HEK293 (cell line): ENCODE data around the gene SLC6A6.
A peak's percentile ranks its signal among the peaks of the same experiment; 100 is the strongest.

Experiments used
- CTCF ChIA-PET: fragments of 350-600 bp; formaldehyde crosslinking; extraction: SDS; loops from one replicate; lab custom pipeline; 2021; ENCODE audit warnings: antibody characterized with exemption; lab: Yijun Ruan, JAX
- POLR2A ChIA-PET: fragments of 300-600 bp; formaldehyde crosslinking; extraction: SDS; loops from one replicate; lab custom pipeline; 2020; ENCODE audit warnings: antibody characterized with exemption, inconsistent platforms; lab: Yijun Ruan, JAX
- H3K27ac ChIP-seq: fragments of 200-500 bp; sonication (Bioruptor generic); 2 replicates; pipeline ENCODE4 v1.5.1; 2014; ENCODE audit warnings: low read depth, low read length, control low read depth, inconsistent platforms; ENCODE audit errors: extremely low read depth
- H3K36me3 ChIP-seq, 2 experiments: fragments of 200-500 bp in 1 of 2; sonication (Bioruptor generic) in 1 of 2; 1 replicate in 1 of 2; 2 replicates in 1 of 2; pipeline ENCODE4 v1.5.1; 2014 to 2017; ENCODE audit warnings: inconsistent platforms in 2 of 2, low read length in 2 of 2; ENCODE audit not compliant: control insufficient read depth in 2 of 2, insufficient read depth in 1 of 2
- H3K4me1 ChIP-seq: fragments of 200-500 bp; sonication (Bioruptor generic); 2 replicates; pipeline ENCODE4 v1.5.1; 2014; ENCODE audit warnings: mild to moderate bottlenecking, low read length, inconsistent platforms; ENCODE audit not compliant: control insufficient read depth, insufficient read depth
- H3K4me3 ChIP-seq: 2 replicates; pipeline ENCODE4 v1.5.1; 2011; ENCODE audit warnings: low read depth, mild to moderate bottlenecking, control low read depth, low read length, moderate library complexity
- H3K9me3 ChIP-seq: fragments of 200-500 bp; sonication (Bioruptor generic); 2 replicates; pipeline ENCODE4 v1.5.1; 2014; ENCODE audit warnings: low read depth, low read length, inconsistent platforms; ENCODE audit not compliant: control insufficient read depth, insufficient read depth
- AEBP2 ChIP-seq: fragments of 450-650 bp; formaldehyde crosslinking; IDR thresholded peaks from 2 replicates; pipeline ENCODE4 v1.5.1; 2016; ENCODE audit warnings: missing biosample characterization, missing genetic modification characterization, borderline replicate concordance
- BCL6B ChIP-seq: fragments of 450-650 bp; formaldehyde crosslinking; IDR thresholded peaks from 2 replicates; pipeline ENCODE4 v1.5.1; 2017; ENCODE audit warnings: missing biosample characterization, missing genetic modification characterization
- MYNN ChIP-seq: fragments of 450-650 bp; formaldehyde crosslinking; IDR thresholded peaks from 2 replicates; pipeline ENCODE4 v1.5.1; 2016; ENCODE audit warnings: missing biosample characterization, missing genetic modification characterization, borderline replicate concordance
- OSR2 ChIP-seq: fragments of 450-650 bp; formaldehyde crosslinking; IDR thresholded peaks from 2 replicates; pipeline ENCODE4 v1.5.1; 2016; ENCODE audit warnings: missing biosample characterization, missing genetic modification characterization
- PATZ1 ChIP-seq: fragments of 450-650 bp; formaldehyde crosslinking; IDR thresholded peaks from 2 replicates; pipeline ENCODE4 v1.5.1; 2016; ENCODE audit warnings: missing biosample characterization, missing genetic modification characterization
- PRDM4 ChIP-seq: fragments of 450-650 bp; formaldehyde crosslinking; IDR thresholded peaks from 2 replicates; pipeline ENCODE4 v1.5.1; 2017; ENCODE audit warnings: missing biosample characterization, missing genetic modification characterization
- SP2 ChIP-seq: fragments of 450-650 bp; formaldehyde crosslinking; IDR thresholded peaks from 2 replicates; pipeline ENCODE4 v1.5.1; 2016; ENCODE audit warnings: missing biosample characterization, missing genetic modification characterization
- TCF7L2 ChIP-seq: IDR thresholded peaks from 2 replicates; pipeline ENCODE4 v1.6.1; 2011; ENCODE audit warnings: low read depth, mild to moderate bottlenecking, inconsistent platforms, low read length, moderate library complexity, borderline replicate concordance
- ZBTB17 ChIP-seq: fragments of 450-650 bp; formaldehyde crosslinking; IDR thresholded peaks from 2 replicates; pipeline ENCODE4 v1.5.1; 2016; ENCODE audit warnings: missing biosample characterization, missing genetic modification characterization
- ZFHX2 ChIP-seq: fragments of 450-650 bp; formaldehyde crosslinking; conservative IDR thresholded peaks from 2 replicates; pipeline ENCODE4 v1.5.1; 2016; ENCODE audit warnings: missing biosample characterization, missing genetic modification characterization
- ZFP3 ChIP-seq: fragments of 450-650 bp; formaldehyde crosslinking; IDR thresholded peaks from 2 replicates; pipeline ENCODE4 v1.5.1; 2016; ENCODE audit warnings: low read depth, missing biosample characterization, missing genetic modification characterization
- ZIC2 ChIP-seq: fragments of 450-650 bp; formaldehyde crosslinking; IDR thresholded peaks from 2 replicates; pipeline ENCODE4 v1.5.1; 2016; ENCODE audit warnings: missing biosample characterization, missing genetic modification characterization
- ZNF114 ChIP-seq: fragments of 450-650 bp; formaldehyde crosslinking; IDR thresholded peaks from 2 replicates; pipeline ENCODE4 v1.5.0; 2017; ENCODE audit warnings: missing biosample characterization, missing genetic modification characterization
- ZNF214 ChIP-seq: fragments of 450-650 bp; formaldehyde crosslinking; IDR thresholded peaks from 2 replicates; pipeline ENCODE4 v1.5.1; 2017; ENCODE audit warnings: missing biosample characterization, mild to moderate bottlenecking, missing genetic modification characterization, borderline replicate concordance
- ZNF223 ChIP-seq: fragments of 450-650 bp; formaldehyde crosslinking; IDR thresholded peaks from 2 replicates; pipeline ENCODE4 v1.5.1; 2016; ENCODE audit warnings: missing biosample characterization, missing genetic modification characterization
- ZNF341 ChIP-seq: fragments of 450-650 bp; formaldehyde crosslinking; IDR thresholded peaks from 2 replicates; pipeline ENCODE4; 2016; ENCODE audit warnings: low read depth, missing biosample characterization, missing genetic modification characterization
- ZNF362 ChIP-seq: fragments of 450-650 bp; formaldehyde crosslinking; IDR thresholded peaks from 2 replicates; pipeline ENCODE4 v1.5.1; 2016; ENCODE audit warnings: missing biosample characterization, missing genetic modification characterization
- ZNF501 ChIP-seq: fragments of 450-650 bp; formaldehyde crosslinking; IDR thresholded peaks from 2 replicates; pipeline ENCODE4 v1.5.1; 2016; ENCODE audit warnings: missing biosample characterization, missing genetic modification characterization
- ZNF580 ChIP-seq: fragments of 450-650 bp; formaldehyde crosslinking; IDR thresholded peaks from 2 replicates; pipeline ENCODE4 v1.5.1; 2016; ENCODE audit warnings: missing biosample characterization, missing genetic modification characterization
- ZNF670 ChIP-seq: fragments of 450-650 bp; formaldehyde crosslinking; IDR thresholded peaks from 2 replicates; pipeline ENCODE4 v1.5.1; 2016; ENCODE audit warnings: missing biosample characterization, missing genetic modification characterization, low read depth
- ZNF768 ChIP-seq: fragments of 450-650 bp; formaldehyde crosslinking; IDR thresholded peaks from 2 replicates; pipeline ENCODE4 v1.5.1; 2018; ENCODE audit warnings: missing biosample characterization, mild to moderate bottlenecking, missing genetic modification characterization
- ZNF777 ChIP-seq: fragments of 450-650 bp; formaldehyde crosslinking; IDR thresholded peaks from 2 replicates; pipeline ENCODE4 v1.5.1; 2017; ENCODE audit warnings: missing biosample characterization, missing genetic modification characterization, borderline replicate concordance
- ZSCAN16 ChIP-seq: fragments of 450-650 bp; formaldehyde crosslinking; IDR thresholded peaks from 2 replicates; pipeline ENCODE4 v1.5.1; 2016; ENCODE audit warnings: missing biosample characterization, missing genetic modification characterization

The SLC6A6 gene

GRCh38 chr3:14391033-14391432, 11.4 kb upstream of the SLC6A6 start:
- Histone ChIP-seq H3K36me3 (no peaks in the 10 kb centered on the region), H3K27ac (no peak overlapping the region)
- POLR2A ChIA-PET = no interaction called here
- TF ChIP-seq ZNF341 (tag by site-specific recombination) (no peak), ZFP3 (tag by site-specific recombination) (no peak), MYNN (no peak), ZNF214 (tag by site-specific recombination) (no peak), ZIC2 (tag by site-specific recombination) (peak; percentile 75), OSR2 (tag by site-specific recombination) (no peak), TCF7L2 (no peak), ZNF362 (tag by site-specific recombination) (no peak), ZNF777 (no peak), BCL6B (tag by site-specific recombination) (peak; percentile 79), ZBTB17 (tag by site-specific recombination) (0 out of 2 replicates have a peak, but pooled peaks have one; percentile 37), ZNF768 (tag by site-specific recombination) (peak; percentile 76), ZFHX2 (tag by site-specific recombination) (no peak), PRDM4 (tag by site-specific recombination) (no peak), ZNF580 (tag by site-specific recombination) (no peak)
- TF ChIP-seq, all 188 proteins: peak for 4
- CTCF ChIA-PET = interaction anchor here (0.6 to 1.3 kb wide), 6 partner anchors 11 to 156 kb away, joined by 3 to 6 read pairs (median 4); no protein-coding TSS in a partner anchor
- H3K9me3 ChIP-seq = no peaks in the 10 kb centered on the region
- H3K4me1 ChIP-seq = no peaks in the 10 kb centered on the region
- H3K4me3 ChIP-seq = no peak overlapping the region

- ChIA-PET POLR2A (interaction anchor here (1.6 kb wide), 1 partner anchor 10 kb away, joined by 5 read pairs; the partner anchor contains the start of gene SLC6A6), CTCF (interaction anchor here (0.6 to 1.3 kb wide), 6 partner anchors 10 to 131 kb away, joined by 3 to 4 read pairs (median 3); no protein-coding TSS in a partner anchor)
- Histone ChIP-seq H3K4me3 (no peak overlapping the region), H3K27ac (no peak overlapping the region), H3K4me1 (no peaks in the 10 kb centered on the region), H3K9me3 (no peaks in the 10 kb centered on the region), H3K36me3 (no peaks in the 10 kb centered on the region)
- TF ChIP-seq ZSCAN16 = no peak
- 0 out of 2 replicates have a peak, but pooled peaks have one; percentile 17 for TF ChIP-seq ZNF341 (tag by site-specific recombination)
Observed at GRCh38 chr3:14392231-14392630, 10.2 kb upstream of the SLC6A6 start.

- CTCF ChIA-PET = interaction anchor here (1.2 kb wide), 1 partner anchor 21 kb away, joined by 3 read pairs; no protein-coding TSS in a partner anchor
- TF ChIP-seq ZNF223 (no peak), PATZ1 (tag by site-specific recombination) (no peak), SP2 (tag by site-specific recombination) (no peak), ZNF114 (tag by site-specific recombination) (no peak), ZNF501 (tag by site-specific recombination) (no peak), AEBP2 (tag by site-specific recombination) (no peak), ZNF670 (tag by site-specific recombination) (no peak)
Observed at GRCh38 chr3:14392803-14393319, 9.5 kb upstream of the SLC6A6 start.

More at GRCh38 chr3:14392803-14393319, 9.5 kb upstream of the SLC6A6 start:
- no peak overlapping the region for H3K4me3 ChIP-seq
- no peaks in the 10 kb centered on the region for H3K9me3 ChIP-seq
- POLR2A ChIA-PET = interaction anchor here (1.6 kb wide), 1 partner anchor 9 kb away, joined by 5 read pairs; the partner anchor contains the start of gene SLC6A6
- no peaks in the 10 kb centered on the region for H3K36me3 ChIP-seq
- H3K4me1 ChIP-seq = no peaks in the 10 kb centered on the region
- H3K27ac ChIP-seq = no peak overlapping the region
